GM21737 (cell line): ENCODE results near the gene WHAMM.
"Not testable (repeated sequence)": the region's sequence is repeated elsewhere in the genome, so short reads cannot be mapped to it uniquely, and the experiment has no call there.

Experiments used
- ATAC-seq: cut with Tn5 transposase; IDR thresholded peaks from one replicate; pipeline ENCODE4 v1.9.1; 2021; ENCODE audit warnings: mild to moderate bottlenecking, moderate library complexity; ENCODE audit not compliant: unreplicated experiment

The WHAMM gene

GRCh38 chr15:82865581-82865980, 56.2 kb downstream of the WHAMM start:
- not testable (repeated sequence) for ATAC-seq

GRCh38 chr15:82865981-82866380, 56.6 kb downstream of the WHAMM start:
- not testable (repeated sequence) for ATAC-seq

- no peak for ATAC-seq
Measured at GRCh38 chr15:82870727-82871320, 61.4 kb downstream of the WHAMM start.

- no peak for ATAC-seq
Measured at GRCh38 chr15:82871358-82871757, 61.9 kb downstream of the WHAMM start.

GRCh38 chr15:82871832-82872484, 62.5 kb downstream of the WHAMM start:
- ATAC-seq, result no peak

- no peak for ATAC-seq
Measured at GRCh38 chr15:82873000-82873680, 63.7 kb downstream of the WHAMM start.

GRCh38 chr15:82874267-82874666, 64.8 kb downstream of the WHAMM start:
- ATAC-seq, result no peak

GRCh38 chr15:82874961-82875360, 65.5 kb downstream of the WHAMM start:
- ATAC-seq, result no peak

GRCh38 chr15:82875411-82876003, 66.1 kb downstream of the WHAMM start:
- no peak for ATAC-seq

GRCh38 chr15:82877825-82878224, 68.4 kb downstream of the WHAMM start:
- ATAC-seq, result no peak

- no peak for ATAC-seq
Measured at GRCh38 chr15:82878325-82878724, 68.9 kb downstream of the WHAMM start.

GRCh38 chr15:82880704-82881103, 71.3 kb downstream of the WHAMM start:
- no peak for ATAC-seq

- ATAC-seq, result no peak
Measured at GRCh38 chr15:82881747-82882146, 72.3 kb downstream of the WHAMM start.

- no peak for ATAC-seq
Measured at GRCh38 chr15:82882273-82882928, 73.0 kb downstream of the WHAMM start.
